T follicular helper cell (primary cell): ENCODE data around the gene ANKRD27.
"Not testable (repeated sequence)": the region's sequence is repeated elsewhere in the genome, so short reads cannot be mapped to it uniquely, and the experiment has no call there.

Source experiments
- DNase-seq: peaks from one replicate; pipeline ENCODE4 v3.0.0-alpha.2; 2020; ENCODE audit warnings: low read depth
- total RNA-seq, 2 experiments: gene quantifications; one replicate each; lab custom pipeline; 2026; lab: John Stamatoyannopoulos, UW

Gene ANKRD27
- 56.5 to 70.1 reads per million in 2 experiments for total RNA-seq

DNA sequence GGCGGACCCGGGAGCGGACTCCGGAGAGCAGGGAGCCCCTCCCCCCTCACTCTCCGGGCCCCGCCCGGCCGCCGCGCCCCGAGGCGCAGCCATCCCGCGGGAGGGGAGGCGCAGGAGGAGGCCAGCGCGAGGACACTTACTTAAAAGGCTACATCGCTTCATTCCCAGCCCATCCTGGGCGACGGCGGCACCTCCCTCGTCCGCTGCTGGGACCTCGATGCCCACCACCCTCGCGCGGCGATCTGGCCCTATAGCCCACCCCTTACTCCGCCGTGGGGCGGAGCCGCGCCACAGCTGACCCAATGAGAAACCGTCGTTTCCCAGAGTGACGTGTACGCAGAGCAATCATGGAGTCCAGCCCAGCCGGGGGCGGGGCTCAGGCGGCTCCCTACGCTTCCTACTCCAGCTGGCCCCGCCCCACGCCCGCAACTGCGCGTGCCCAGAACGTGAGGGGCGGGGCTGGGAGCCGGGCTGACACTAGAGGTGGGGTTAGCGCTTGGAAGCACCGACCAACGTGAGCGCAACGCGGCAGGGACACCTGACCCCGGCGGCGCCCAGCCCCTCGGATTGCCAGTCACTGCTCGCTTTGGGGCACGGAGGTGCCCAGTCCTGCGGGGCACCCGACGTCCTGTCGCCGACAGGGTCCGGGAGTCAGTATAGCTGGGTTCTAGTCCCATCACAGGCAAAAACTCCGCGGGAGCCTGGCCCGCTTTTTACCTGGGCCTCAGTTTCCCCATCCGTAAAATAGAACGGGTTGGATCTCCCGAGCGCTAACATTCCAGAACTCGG, at the start of gene ANKRD27:
TSS of gene ANKRD27 (minus strand) at position 250 of the 789 bp plus-strand sequence. CDS start 16,165 bp downstream, outside the sequence.
- peak; percentile 97 for DNase-seq

DNA sequence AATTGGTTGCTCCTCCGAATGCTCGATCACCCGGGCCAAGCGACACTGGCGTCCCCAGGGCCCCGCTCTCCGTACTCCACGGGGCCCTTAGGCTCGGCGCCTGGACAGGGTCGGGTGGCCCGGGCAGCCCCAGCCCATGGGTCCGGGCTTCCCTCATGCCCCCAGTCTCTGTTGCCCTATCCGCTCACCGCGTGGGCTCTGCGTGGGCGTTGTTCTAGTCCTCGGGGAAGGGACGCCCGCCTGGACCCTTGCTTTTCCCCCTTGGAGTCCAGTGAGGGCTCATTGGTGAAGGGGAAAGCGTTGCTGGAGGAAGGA, 45.9 kb upstream of the ANKRD27 start:
- no peak for DNase-seq

GRCh38 chr19:32720216-32720935, 45.4 kb upstream of the ANKRD27 start:
- DNase-seq: no peak

GRCh38 chr19:32719611-32720059, 44.7 kb upstream of the ANKRD27 start, which contains the start of gene TDRD12:
TDRD12 (plus strand) TSS chr19:32719767; CDS start chr19:32720073, 306 bp downstream.
- DNase-seq: no peak

DNA sequence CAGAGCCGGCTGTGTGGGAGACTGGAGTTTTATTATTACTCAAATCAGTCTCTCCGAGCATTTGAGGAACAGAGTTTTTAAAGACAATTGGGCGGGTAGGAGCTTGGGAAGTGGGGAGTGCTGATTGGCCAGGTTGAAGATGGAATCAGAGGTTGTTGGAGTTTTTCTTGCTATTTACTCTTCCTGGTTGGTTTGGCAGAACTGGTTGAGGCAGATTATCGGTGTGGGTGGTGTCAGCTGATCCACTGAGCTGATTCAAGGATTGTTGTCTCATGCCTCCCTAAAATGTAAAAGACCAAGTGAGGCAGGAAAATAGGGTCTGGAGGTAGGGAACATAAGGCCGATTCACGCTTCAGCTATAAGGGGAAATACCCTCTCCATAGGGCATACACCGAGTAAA, 43.3 kb upstream of the ANKRD27 start:
- no peak for DNase-seq

- DNase-seq: no peak
These were observed 42.5 kb upstream of the ANKRD27 start for GRCh38 chr19:32717496-32717895.

- DNase-seq: not testable (repeated sequence)
These were observed 41.2 kb upstream of the ANKRD27 start for GRCh38 chr19:32716203-32716602.

DNA sequence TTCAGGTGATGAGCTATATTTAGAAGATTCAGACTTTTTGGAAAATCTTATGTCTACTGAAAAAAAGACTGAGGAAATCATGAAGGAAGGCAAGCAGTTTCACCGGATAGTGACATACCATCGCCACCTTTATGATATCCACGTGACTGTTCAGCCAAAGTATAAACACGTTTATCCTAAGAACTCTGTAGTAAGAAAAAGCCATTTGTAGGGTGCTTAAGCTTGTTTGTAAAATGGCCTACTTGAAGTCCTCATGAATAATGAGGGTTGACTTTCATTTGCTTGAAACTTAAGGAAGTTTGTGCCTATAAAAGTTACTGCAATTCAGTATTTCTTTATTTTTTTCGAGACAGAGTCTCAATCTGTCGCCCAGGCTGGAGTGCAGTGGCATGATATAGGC, 36.8 kb upstream of the ANKRD27 start:
- DNase-seq: no peak

GRCh38 chr19:32709032-32709431, 34.1 kb upstream of the ANKRD27 start:
- DNase-seq: no peak

- DNase-seq: no peak
These were observed 33.5 kb upstream of the ANKRD27 start for GRCh38 chr19:32708457-32708856.

DNA sequence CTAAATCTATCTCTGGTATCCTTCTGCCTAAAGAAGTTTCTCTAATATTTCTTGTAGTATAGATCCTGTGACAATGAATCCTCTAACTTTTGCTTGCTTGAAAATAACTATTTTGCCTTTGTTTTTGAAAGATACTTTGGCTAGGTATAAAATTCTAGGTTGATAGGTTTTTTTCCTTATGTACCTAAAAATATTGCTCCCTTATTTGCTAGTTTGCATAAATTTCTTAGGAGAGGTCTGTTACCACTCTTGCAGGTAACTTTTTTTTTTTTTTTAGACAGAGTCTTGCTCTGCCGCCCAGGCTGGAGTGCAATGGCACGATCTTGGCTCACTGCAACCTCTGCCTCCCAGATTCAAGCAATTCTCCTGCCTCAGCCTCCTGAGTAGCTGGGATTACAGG, 29.0 kb upstream of the ANKRD27 start:
- DNase-seq: not testable (repeated sequence)

DNA sequence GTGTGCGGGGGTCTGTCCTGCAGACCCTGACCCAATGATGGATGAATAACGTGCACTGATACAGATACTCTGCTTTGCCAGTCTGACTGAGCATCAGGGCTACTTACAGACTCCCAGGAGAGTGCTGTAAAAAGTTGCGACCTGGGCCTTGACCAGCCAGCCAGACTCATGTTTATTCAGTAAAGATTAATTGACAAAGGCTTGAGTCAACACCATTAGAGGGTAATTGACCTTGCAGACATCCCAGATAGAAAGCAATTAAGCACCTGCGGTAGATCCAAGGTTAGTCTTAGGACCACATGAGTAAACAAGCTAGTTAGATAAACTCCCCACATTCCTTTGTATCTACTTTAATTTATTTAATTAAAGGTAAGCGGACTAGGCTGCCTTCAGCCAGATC, 27.0 kb upstream of the ANKRD27 start:
- DNase-seq: no peak

DNA sequence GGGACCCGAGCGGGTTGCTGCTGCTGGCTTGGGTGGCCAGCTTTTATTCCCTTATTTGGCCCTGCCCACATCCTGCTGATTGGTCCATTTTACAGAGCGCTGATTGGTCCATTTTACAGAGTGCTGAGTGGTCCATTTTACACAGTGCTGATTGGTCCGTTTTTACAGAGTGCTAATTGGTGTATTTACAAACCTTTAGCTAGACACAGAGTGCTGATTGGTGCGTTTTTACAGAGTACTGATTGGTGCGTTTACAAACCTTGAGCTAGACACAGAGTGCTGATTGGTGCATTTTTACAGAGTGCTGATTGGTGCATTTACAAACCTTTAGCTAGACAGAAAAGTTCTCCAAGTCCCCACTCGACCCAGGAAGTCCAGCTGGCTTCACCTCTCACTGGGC, 25.1 kb upstream of the ANKRD27 start:
- DNase-seq: not testable (repeated sequence)

DNA sequence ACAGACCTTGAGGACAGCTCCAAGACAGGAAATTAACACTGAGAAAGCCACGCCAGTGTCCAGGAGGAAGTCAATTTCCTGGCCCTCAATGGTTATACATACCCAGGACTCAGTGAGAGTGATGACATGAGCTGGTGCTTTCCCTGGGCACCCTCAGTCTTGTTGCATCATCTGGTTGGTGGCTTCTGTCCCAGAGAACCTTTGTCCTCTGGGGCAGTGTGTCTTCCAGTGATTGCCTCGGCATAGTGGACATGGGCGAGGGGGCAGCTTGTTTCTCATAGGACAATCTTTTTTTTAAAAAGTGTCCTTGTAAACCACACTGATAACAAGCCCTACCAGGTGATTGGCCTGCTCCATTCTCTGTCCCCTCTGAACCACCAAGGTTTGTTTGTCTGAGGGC, 21.8 kb upstream of the ANKRD27 start:
- not testable (repeated sequence) for DNase-seq

- DNase-seq: not testable (repeated sequence)
These were observed 20.5 kb upstream of the ANKRD27 start for GRCh38 chr19:32695506-32695905.

GRCh38 chr19:32694851-32695250, 19.9 kb upstream of the ANKRD27 start:
- not testable (repeated sequence) for DNase-seq

- not testable (repeated sequence) for DNase-seq
These were observed 19.3 kb upstream of the ANKRD27 start for GRCh38 chr19:32694316-32694715.

- DNase-seq: not testable (repeated sequence)
These were observed 18.4 kb upstream of the ANKRD27 start for GRCh38 chr19:32693151-32694108.

DNA sequence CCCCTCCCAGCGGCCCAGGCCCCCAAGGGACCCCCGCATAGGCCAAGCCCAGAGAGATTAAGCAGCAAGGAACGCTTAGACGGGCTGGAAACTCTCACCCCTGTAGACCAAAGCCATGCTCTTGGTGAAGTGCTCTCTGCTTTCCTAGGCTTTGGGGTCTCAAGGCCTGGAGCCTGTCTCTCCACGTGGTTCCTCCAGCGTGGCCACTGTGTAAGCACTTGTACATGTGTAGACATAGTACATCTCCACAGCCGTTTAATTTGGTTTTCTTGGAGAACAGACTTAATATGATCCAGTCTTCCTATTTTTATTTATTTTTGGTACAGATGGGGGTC, 17.7 kb upstream of the ANKRD27 start:
- DNase-seq: no peak

- no peak for DNase-seq
These were observed 17.2 kb upstream of the ANKRD27 start for GRCh38 chr19:32691952-32692726.

DNA sequence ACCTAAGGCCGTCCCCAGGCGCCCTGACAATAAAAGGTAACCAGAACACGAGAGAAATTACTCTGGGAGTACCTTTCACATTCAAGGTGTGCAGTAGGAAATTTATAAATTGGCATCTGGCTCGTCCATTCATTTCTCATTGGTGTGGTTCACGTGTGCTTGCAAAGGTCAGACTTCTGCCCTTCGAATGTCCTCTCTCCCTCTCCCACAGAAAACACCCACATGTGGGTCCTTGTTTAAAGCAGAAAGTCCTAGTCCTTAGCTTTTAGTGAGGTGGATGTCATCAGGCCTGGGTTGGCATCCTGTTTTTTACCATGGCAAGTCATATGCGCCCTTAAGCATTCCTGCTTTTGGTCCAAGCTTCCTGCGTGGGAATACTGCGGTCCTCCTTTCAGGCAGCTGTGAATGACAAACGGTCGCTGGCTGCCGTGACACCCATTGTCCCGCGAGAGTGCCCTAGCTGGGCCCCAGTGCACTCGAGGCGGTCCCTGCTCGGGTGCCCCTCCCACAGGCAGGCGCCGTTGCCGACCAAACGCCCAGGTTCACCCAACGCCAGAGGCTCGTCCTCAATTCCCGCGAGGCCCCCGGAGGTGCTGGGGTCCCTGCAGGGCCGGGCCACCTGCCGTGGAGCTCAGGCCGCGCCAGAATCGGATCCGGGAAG, 16.4 kb upstream of the ANKRD27 start, which contains the start of gene NUDT19:
TSS of gene NUDT19 (plus strand) at position 531 of the 661 bp plus-strand sequence. CDS start 140 bp downstream, outside the sequence.
- peak; percentile 57 for DNase-seq
